Nephron (organoid): Measurements from ENCODE around the gene TFAP2A.

Experiments used
- H3K27ac Mint-ChIP-seq, 3 experiments: 2 replicates each; pipeline ENCODE4 v1.8.0; 2020; ENCODE audit warnings: mixed read lengths in 3 of 3, mild to moderate bottlenecking in 2 of 3, moderate library complexity in 1 of 3
- H3K27me3 Mint-ChIP-seq: 2 replicates; pipeline ENCODE4 v1.8.0; 2021; ENCODE audit warnings: low read depth, mild to moderate bottlenecking, moderate library complexity, mixed read lengths
- H3K36me3 Mint-ChIP-seq: 2 replicates; pipeline ENCODE4 v1.8.0; 2020; ENCODE audit warnings: low read depth, mixed read lengths
- H3K4me1 Mint-ChIP-seq: 2 replicates; pipeline ENCODE4 v1.8.0; 2020; ENCODE audit warnings: mixed read lengths
- H3K4me3 Mint-ChIP-seq, 3 experiments: 2 replicates each; pipeline ENCODE4 v1.8.0; 2020; ENCODE audit warnings: mild to moderate bottlenecking in 3 of 3, mixed read lengths in 3 of 3, moderate library complexity in 2 of 3
- H3K9me3 Mint-ChIP-seq: 2 replicates; pipeline ENCODE4 v1.8.0; 2020; ENCODE audit warnings: mixed read lengths
- CTCF ChIP-seq, 3 experiments: fragments of 200-600 bp; sonication (generic); IDR thresholded peaks; one replicate each; pipeline ENCODE4 v1.5.0; 2021; ENCODE audit warnings: antibody characterized with exemption in 3 of 3; ENCODE audit not compliant: unreplicated experiment in 3 of 3

TFAP2A gene

GRCh38 chr6:10383331-10384090, 31.4 kb downstream of the TFAP2A start:
- Mint-ChIP-seq H3K4me1 (peaks cover 33% of the 10 kb centered on the region), H3K27ac (no peak overlapping the region), H3K9me3 (peaks cover 3% of the 10 kb centered on the region), H3K4me3 (peak overlapping the region; percentile 31 to 53 (median 47)), H3K27me3 (peaks cover 92% of the 10 kb centered on the region), H3K36me3 (no peaks in the 10 kb centered on the region)
- no peak for TF ChIP-seq CTCF (IDR thresholded peaks at IDR 0.05; ENCODE audit: unreplicated experiment in 3 of 3)

- H3K4me3 Mint-ChIP-seq = peak overlapping the region; percentile 31 to 53 (median 47)
Measured at GRCh38 chr6:10382728-10383330, 32.0 kb downstream of the TFAP2A start.

GRCh38 chr6:10382322-10382721, 32.6 kb downstream of the TFAP2A start:
- Mint-ChIP-seq H3K4me3 (peak overlapping the region; percentile 31 to 53 (median 47)), H3K9me3 (peaks cover 3% of the 10 kb centered on the region), H3K4me1 (peaks cover 33% of the 10 kb centered on the region), H3K27ac (no peak overlapping the region), H3K36me3 (no peaks in the 10 kb centered on the region), H3K27me3 (peaks cover 88% of the 10 kb centered on the region)
- TF ChIP-seq CTCF (IDR thresholded peaks at IDR 0.05; ENCODE audit: unreplicated experiment in 3 of 3) = no peak

More at GRCh38 chr6:10382728-10383330, 32.0 kb downstream of the TFAP2A start:
- TF ChIP-seq CTCF (IDR thresholded peaks at IDR 0.05; ENCODE audit: unreplicated experiment in 3 of 3) = no peak
- H3K9me3 Mint-ChIP-seq = peaks cover 3% of the 10 kb centered on the region
- no peak overlapping the region for H3K27ac Mint-ChIP-seq
- peaks cover 33% of the 10 kb centered on the region for H3K4me1 Mint-ChIP-seq
- H3K27me3 Mint-ChIP-seq = peaks cover 92% of the 10 kb centered on the region
- H3K36me3 Mint-ChIP-seq = no peaks in the 10 kb centered on the region

GRCh38 chr6:10381830-10382208, 33.1 kb downstream of the TFAP2A start:
- Mint-ChIP-seq H3K9me3 (peaks cover under 1% of the 10 kb centered on the region), H3K27me3 (peaks cover 83% of the 10 kb centered on the region), H3K27ac (no peak overlapping the region), H3K4me3 (peak overlapping the region in 2 of 3 experiments; percentile 31 to 47), H3K4me1 (peaks cover 33% of the 10 kb centered on the region), H3K36me3 (no peaks in the 10 kb centered on the region)
- TF ChIP-seq CTCF (IDR thresholded peaks at IDR 0.05; ENCODE audit: unreplicated experiment in 3 of 3) = no peak

- peaks cover 78% of the 10 kb centered on the region for H3K27me3 Mint-ChIP-seq
- no peaks in the 10 kb centered on the region for H3K36me3 Mint-ChIP-seq
- peak overlapping the region in 2 of 3 experiments; percentile 11 to 45 for H3K4me3 Mint-ChIP-seq
- H3K27ac Mint-ChIP-seq = no peak overlapping the region
- H3K4me1 Mint-ChIP-seq = peaks cover 33% of the 10 kb centered on the region
- no peaks in the 10 kb centered on the region for H3K9me3 Mint-ChIP-seq
- peak in 1 of 3 experiments; percentile 34 for TF ChIP-seq CTCF (IDR thresholded peaks at IDR 0.05; ENCODE audit: unreplicated experiment in 3 of 3)
Measured at GRCh38 chr6:10381133-10381829, 33.6 kb downstream of the TFAP2A start.
